Mucosa of rectum (tissue), 2 donors: Measurements from ENCODE around the gene CDC42BPB.
A peak's percentile ranks its signal among the peaks of the same experiment; 100 is the strongest.

Source experiments
- H3K27ac ChIP-seq, 2 donors: one replicate each; pipeline ENCODE4 v1.7.0; 2013; ENCODE audit warnings: inconsistent platforms in 2 of 2, low read depth in 2 of 2, low read length in 2 of 2
- H3K27me3 ChIP-seq, 2 donors: one replicate each; pipeline ENCODE4 v1.7.0; 2013; ENCODE audit warnings: low read length in 2 of 2; ENCODE audit not compliant: control insufficient read depth in 2 of 2, insufficient read depth in 2 of 2
- H3K36me3 ChIP-seq, 2 donors: one replicate each; pipeline ENCODE4 v1.7.0; 2013; ENCODE audit warnings: low read length in 2 of 2; ENCODE audit not compliant: control insufficient read depth in 2 of 2, insufficient read depth in 2 of 2
- H3K4me1 ChIP-seq, 2 donors: one replicate each; pipeline ENCODE4 v1.7.0; 2013; ENCODE audit warnings: low read length in 2 of 2, mild to moderate bottlenecking in 1 of 2; ENCODE audit not compliant: control insufficient read depth in 2 of 2, insufficient read depth in 2 of 2
- H3K4me3 ChIP-seq, 2 donors: one replicate each; pipeline ENCODE4 v1.7.0; 2013; ENCODE audit warnings: low read length in 2 of 2
- H3K9ac ChIP-seq, 2 donors: one replicate each; pipeline ENCODE4 v1.7.0; 2013; ENCODE audit warnings: low read length in 2 of 2, low read depth in 1 of 2, mild to moderate bottlenecking in 1 of 2
- H3K9me3 ChIP-seq, 2 donors: one replicate each; pipeline ENCODE4 v1.7.0; 2013; ENCODE audit warnings: low read length in 2 of 2; ENCODE audit not compliant: control insufficient read depth in 2 of 2
- donor health status: healthy.
- donor health status: Normal muscosa, but diverticular disease.

CDC42BPB gene

DNA sequence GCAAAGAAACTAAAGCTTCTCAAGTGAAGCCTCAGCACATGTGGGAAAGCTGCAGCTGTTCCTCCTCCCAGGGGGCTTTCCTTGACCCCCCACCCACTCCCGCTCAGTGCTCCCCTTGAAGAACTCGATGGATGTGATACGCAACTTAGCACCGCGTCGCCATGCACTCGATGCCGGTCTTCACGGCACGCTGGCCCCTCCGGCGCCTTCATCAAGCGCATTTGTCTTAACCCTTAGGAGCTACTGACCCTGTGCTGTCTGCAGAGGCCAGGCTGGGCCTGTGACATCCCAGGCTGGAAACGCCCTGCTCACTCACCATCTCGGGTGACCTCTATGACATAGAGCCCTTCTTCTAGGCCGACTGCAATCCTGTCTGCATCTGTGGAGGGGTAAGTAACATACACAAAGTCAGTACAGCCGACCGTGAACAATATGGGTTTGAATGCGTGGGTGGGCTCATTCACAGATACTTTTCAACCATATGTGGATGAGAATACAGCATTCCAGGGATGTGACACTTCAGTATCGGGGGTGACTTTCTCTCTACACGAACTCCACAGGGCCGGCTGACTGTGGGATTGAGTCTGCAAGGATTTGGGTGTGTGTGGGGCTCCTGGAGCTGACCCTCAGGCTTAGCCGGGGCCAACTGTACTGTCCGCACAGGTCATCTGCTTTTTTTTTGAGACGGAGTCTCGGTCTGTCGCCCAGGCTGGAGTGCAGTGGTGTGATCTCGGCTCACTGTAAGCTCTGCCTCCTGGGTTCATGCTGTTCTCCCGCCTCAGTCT, 111.8 kb downstream of the CDC42BPB start:
- Histone ChIP-seq H3K36me3 (peaks cover 69 to 74% of the 10 kb centered on the region in 2 donors), H3K4me3 (no peak overlapping the region), H3K27ac (no peak overlapping the region), H3K9ac (no peak overlapping the region), H3K27me3 (no peaks in the 10 kb centered on the region), H3K4me1 (peaks cover 0 to 6% of the 10 kb centered on the region in 2 donors), H3K9me3 (no peaks in the 10 kb centered on the region)

DNA sequence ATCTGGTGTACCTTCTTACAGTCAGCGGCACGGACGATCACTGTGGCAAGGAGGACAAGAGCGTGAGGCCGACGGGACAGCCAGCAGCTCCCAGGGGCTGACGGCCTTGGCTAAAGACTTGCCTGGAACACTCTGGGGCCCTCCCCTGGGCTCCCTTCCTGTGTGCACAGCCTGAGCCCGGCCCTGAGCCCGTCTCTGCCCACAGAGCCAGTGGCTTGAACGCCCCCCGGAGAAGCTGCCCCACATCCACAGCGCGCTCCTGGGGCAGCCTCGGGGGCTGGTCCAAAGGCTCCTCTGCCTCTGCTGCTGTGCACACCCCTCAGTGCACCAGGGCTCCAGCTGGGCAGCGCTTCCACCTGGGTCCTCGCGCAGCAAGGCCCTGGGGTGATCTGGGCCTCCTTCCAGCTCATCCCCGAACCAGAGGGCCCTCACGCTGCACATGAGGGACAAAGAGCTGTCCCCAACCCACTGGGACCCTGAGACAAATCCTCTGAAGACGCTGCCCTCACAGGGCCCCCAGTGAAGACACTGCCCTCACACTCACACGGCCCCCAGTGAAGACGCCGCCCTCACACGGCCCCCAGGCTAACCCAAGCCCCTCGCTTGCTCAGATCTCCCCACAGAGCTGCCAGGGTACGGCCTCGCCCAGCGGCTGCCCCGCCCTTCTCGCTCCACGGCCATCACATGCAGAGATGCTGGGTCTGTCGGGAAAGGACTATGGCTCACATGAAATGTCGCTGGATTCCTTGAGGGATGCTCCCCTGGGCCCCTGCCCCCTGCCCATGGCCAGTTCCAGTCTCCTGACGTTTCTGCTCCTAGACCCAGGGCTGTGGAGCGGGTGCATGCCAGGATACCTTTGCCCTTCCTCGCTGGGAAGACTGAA, 112.7 kb downstream of the CDC42BPB start:
- Histone ChIP-seq H3K27me3 (no peaks in the 10 kb centered on the region), H3K27ac (no peak overlapping the region), H3K4me3 (no peak overlapping the region), H3K36me3 (peaks cover 66 to 67% of the 10 kb centered on the region in 2 donors), H3K4me1 (peaks cover 0 to 7% of the 10 kb centered on the region in 2 donors), H3K9ac (no peak overlapping the region), H3K9me3 (no peaks in the 10 kb centered on the region)

DNA sequence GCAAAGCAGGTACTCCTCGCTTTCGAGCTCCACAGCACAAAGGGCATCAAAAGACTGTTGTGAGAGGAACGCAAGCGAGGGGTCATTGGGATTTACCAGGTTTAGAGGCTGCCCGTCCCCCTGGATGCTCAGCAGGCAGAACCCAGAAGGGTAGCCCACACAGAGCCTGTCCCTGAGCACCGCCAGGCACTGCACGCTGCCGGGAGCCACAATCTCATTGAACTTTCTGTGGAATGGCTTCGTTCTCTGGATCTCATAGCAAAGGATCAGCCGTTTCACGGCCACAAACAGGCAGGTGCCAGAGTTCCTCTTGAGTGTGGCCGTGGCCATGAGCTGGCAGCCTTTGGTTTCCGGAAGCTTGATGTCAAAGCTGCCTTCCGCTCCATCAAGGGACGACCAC, 113.4 kb downstream of the CDC42BPB start:
- Histone ChIP-seq H3K9ac (no peak overlapping the region), H3K36me3 (peaks cover 63 to 67% of the 10 kb centered on the region in 2 donors), H3K27me3 (no peaks in the 10 kb centered on the region), H3K4me3 (no peak overlapping the region), H3K27ac (no peak overlapping the region), H3K4me1 (peaks cover 0 to 7% of the 10 kb centered on the region in 2 donors), H3K9me3 (no peaks in the 10 kb centered on the region)

DNA sequence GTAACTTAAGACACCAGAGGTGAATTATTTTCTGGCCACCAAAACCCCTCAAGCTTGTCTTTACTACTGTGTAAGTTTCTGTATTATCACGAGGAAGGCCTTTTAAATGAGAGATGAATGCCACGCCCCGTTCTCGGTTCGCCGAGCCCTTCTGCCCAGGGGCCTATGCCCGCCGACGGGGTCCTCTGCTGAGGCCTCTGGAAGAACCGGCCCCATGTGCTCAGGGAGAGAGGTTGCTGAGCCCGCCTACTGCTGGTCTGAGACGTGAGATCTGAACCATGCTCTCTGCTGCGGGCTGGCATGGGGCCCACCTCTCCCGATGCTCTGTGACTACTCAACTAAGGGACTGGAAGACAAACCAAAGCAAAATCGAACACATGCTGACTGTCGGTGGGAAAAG, 113.9 kb downstream of the CDC42BPB start:
- peaks cover 60 to 64% of the 10 kb centered on the region in 2 donors for H3K36me3 ChIP-seq
- no peak overlapping the region for H3K4me3 ChIP-seq
- H3K4me1 ChIP-seq, result peaks cover 0 to 7% of the 10 kb centered on the region in 2 donors
- no peaks in the 10 kb centered on the region for H3K9me3 ChIP-seq
- no peaks in the 10 kb centered on the region for H3K27me3 ChIP-seq
- no peak overlapping the region for H3K27ac ChIP-seq
- H3K9ac ChIP-seq, result no peak overlapping the region

DNA sequence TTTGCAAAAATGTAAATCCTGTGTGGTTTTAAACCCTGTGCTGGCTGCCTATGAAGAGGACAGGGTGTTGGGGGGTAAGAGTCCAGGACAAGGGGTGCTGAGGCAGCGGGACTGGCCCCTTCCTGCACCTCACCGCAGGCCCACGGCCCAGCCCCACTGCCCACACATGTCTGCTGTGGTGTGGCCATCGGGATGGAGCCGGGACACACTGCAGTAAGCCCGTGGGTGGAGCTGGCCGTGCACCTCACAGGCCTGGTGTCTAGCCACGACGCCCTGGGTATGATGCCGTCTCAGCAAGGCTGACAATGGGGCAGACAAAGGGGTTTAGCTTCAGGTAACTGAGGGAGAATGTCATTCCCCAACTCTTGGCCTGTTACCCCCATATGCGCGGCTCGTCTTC, 115.3 kb downstream of the CDC42BPB start:
- H3K4me3 ChIP-seq, result no peak overlapping the region
- H3K36me3 ChIP-seq, result peaks cover 62 to 69% of the 10 kb centered on the region in 2 donors
- H3K9me3 ChIP-seq, result no peaks in the 10 kb centered on the region
- no peaks in the 10 kb centered on the region for H3K27me3 ChIP-seq
- no peak overlapping the region for H3K9ac ChIP-seq
- no peak overlapping the region for H3K27ac ChIP-seq
- peaks cover 0 to 7% of the 10 kb centered on the region in 2 donors for H3K4me1 ChIP-seq

DNA sequence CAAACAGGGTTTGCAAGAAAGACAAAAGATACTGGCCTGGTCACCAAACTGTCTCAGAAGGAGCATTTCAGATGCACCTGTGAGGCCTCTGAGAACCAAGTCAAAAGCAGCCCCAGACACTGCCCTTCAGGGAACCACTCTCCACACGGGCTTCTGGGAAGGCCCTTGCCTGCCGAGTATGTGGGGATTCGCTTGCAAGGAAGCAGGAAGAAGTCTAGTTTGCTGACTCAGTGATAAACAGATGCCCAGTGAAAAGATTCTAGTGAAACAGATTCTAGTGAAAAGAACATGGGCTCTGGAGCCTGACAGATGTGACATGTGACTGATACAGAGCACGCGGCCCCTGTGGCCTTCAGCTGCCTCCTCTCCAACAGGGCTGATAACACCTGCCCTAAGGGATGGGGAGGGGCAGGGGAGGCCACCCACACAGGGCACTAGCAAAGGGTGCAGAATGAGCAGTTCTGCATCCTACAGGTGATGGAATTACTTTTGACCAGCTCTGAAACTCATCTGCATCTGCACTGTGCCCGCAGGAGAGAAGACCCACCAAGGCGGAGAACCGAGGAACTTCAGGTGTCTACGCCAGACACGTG, 115.8 kb downstream of the CDC42BPB start:
- Histone ChIP-seq H3K36me3 (peaks cover 58 to 65% of the 10 kb centered on the region in 2 donors), H3K27ac (no peak overlapping the region), H3K9ac (no peak overlapping the region), H3K4me1 (peaks cover 0 to 7% of the 10 kb centered on the region in 2 donors), H3K27me3 (no peaks in the 10 kb centered on the region), H3K9me3 (no peaks in the 10 kb centered on the region), H3K4me3 (no peak overlapping the region)

DNA sequence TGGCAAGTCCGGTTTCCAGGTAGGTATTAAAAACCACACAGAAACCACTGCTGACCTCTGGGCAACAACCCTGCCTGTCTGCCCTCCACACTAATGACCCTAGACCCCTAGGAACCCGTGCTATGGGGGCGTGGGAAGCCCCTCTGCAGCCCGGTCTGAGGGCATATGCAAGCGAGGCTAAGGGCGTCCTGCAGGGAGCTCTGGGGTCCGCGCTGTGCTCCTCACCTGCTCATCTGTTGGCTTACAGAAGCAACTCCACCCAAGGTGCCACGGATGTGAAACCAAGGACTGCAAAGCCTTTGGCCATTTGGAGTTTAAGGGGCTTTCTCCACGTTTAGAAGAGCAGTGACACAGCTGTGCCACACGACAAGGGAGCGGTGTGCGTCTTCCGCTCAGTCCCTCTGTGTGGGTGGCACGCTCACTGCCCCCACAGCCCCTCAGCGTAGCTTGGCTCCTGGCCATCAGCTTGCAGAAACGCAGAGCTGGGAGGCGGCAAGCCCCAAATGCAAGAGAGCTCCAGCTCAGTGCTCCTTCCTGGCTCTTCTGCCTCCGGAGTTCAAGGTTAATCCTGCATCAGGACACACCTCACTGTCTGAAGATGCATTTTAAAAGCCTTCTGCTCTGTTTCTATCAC, 116.5 kb downstream of the CDC42BPB start:
- Histone ChIP-seq H3K27ac (peak overlapping the region in 1 of 2 donors; percentile 49), H3K9ac (no peak overlapping the region), H3K4me1 (peaks cover 0 to 7% of the 10 kb centered on the region in 2 donors), H3K36me3 (peaks cover 54 to 61% of the 10 kb centered on the region in 2 donors), H3K9me3 (no peaks in the 10 kb centered on the region), H3K4me3 (no peak overlapping the region), H3K27me3 (no peaks in the 10 kb centered on the region)

DNA sequence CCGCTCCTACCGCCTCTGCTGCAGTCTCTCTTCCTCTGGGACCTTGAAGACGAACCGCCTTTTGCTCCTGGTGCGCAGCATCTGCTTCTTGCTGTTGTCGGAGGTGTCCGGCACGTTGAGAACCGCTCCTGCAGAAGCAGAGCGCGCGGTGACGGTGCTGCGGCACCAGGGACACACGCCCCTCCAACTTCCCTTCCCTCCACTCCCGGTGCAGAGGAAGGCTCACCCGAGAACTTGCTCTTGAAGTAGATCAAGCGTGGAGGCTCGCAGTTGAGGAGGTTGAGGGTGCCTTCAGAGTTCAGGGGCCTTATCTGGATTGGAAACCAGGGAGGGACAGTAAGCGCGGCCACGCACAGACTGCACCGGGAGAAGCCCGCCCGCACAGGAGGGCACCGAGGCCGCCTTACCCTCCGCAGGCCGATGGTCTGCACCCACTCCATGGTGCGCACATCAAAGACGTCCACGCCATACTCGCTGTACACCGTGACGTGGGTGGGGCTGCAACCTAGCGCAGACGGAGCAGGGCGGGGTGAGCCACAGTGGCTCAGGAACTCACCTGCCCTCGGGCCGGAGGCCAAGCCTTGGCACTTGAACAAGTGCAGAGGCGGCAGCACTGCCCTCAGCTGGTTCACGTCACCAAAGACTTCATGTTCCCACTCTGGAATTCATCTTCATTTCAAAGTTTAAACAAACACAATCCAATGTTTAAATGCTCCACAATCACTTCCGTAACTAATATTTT, 117.4 kb downstream of the CDC42BPB start:
- H3K9ac ChIP-seq, result no peak overlapping the region
- H3K4me1 ChIP-seq, result peaks cover 0 to 7% of the 10 kb centered on the region in 2 donors
- H3K36me3 ChIP-seq, result peaks cover 45 to 54% of the 10 kb centered on the region in 2 donors
- no peak overlapping the region for H3K4me3 ChIP-seq
- H3K27ac ChIP-seq, result peak overlapping the region in 1 of 2 donors; percentile 49
- no peaks in the 10 kb centered on the region for H3K27me3 ChIP-seq
- no peaks in the 10 kb centered on the region for H3K9me3 ChIP-seq

DNA sequence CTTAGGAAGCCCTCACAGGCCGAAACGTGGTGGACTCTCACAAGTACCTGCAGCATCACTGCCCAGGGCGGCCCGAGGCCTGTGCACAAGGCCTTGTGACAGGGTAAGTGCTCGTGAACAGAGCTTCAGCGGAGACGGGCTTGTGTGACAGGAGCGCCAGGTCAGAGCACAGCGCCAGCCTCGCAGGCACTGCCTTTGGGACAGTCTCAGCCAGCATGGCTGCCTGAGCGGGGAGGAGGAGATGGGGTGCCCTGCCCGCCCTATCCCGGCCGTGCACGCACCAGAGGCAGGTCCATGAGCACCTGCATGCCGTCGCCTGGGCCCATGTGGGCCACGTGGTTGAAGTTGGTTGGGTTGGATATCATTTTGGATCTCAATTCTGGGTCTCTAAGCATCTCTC, 118.0 kb downstream of the CDC42BPB start:
- Histone ChIP-seq H3K9me3 (no peaks in the 10 kb centered on the region), H3K4me1 (peaks cover 0 to 7% of the 10 kb centered on the region in 2 donors), H3K36me3 (peaks cover 41 to 48% of the 10 kb centered on the region in 2 donors), H3K27me3 (no peaks in the 10 kb centered on the region), H3K4me3 (no peak overlapping the region), H3K27ac (no peak overlapping the region), H3K9ac (no peak overlapping the region)
